GM21526 (cell line): Measurements from ENCODE around the gene AGMO.
"Not testable (repeated sequence)": the region's sequence is repeated elsewhere in the genome, so short reads cannot be mapped to it uniquely, and the experiment has no call there.

Source experiments
- ATAC-seq: cut with Tn5 transposase; IDR thresholded peaks from one replicate; pipeline ENCODE4 v1.9.1; 2021; ENCODE audit warnings: moderate library complexity; ENCODE audit not compliant: unreplicated experiment, low FRiP score

AGMO gene

DNA sequence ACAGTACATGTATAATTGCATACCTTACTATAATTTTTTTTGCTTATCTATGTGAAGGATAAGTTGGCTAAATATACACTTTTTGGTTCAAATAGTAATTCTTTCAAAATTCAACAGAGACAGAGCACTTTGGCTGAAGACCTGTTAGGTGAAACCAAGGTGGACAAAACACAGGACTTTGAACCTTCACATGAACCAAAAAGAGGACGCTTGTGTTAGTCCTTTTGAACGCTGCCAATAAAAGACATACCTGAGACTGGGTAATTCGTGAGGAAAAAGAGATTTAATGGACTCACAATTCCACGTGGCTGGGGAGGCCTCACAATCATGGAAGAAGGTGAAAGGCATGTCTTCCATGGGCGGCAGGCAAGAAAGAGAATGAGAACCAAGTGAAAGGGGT, 4.7 kb upstream of the AGMO start:
- no peak for ATAC-seq

DNA sequence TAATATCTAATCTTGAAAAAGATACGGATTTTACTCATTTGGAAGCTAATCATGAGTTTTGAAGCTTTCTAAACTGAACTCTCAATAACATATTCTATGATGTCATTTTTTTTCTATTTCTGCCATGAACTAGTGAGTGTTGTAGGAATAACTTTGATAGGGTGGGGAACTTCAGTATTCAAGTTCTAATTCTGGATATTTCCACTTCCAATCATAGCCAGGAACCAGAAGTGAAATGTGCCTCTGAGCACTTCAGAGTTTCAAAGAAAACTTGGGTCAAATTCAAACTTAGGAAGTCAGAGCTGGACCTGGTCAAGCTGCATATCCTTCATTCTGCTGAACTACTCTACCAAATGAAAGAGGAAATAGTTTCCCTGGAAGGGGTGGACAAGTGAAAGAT, 847 bp downstream of the AGMO start:
- ATAC-seq: no peak

GRCh38 chr7:15559416-15559928, 2.3 kb downstream of the AGMO start:
- no peak for ATAC-seq

- no peak for ATAC-seq
These were observed 3.1 kb downstream of the AGMO start for GRCh38 chr7:15558756-15559155.

- no peak for ATAC-seq
These were observed 4.1 kb downstream of the AGMO start for GRCh38 chr7:15557686-15558085.

GRCh38 chr7:15557186-15557585, 4.6 kb downstream of the AGMO start:
- ATAC-seq: no peak

DNA sequence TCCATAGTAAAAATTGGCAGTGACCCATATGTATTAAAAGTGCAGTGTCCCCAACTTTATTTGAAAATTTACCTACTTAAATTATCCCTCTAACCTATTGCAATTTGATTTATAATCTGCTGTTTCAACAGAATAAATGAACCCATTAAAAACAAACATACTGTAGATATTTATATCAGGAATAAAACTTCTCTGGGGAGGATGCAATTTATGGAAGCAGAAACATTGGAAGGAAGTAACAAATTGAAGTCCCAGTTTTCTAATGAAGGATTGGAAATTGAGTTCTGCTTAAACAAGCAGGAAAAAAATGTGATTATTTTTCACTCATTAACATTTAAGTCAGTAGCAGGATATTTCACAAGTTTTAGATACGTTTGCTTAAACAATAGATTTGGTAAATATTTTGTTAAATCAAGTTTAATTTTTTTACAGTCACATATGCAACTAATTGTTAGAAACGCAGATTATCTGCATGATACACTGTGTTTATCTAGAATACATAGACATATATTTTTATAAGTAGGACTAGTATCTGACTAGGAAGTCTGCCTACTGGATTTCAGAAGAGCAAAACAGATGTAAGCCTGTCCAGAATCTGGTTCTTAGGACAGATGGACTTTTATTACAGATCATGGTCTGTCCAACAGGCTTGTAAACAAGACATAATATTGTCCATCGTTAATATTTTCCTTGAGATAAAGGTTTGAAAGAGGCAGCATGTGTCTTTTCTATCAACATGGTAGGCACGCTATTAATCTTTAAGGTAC, 5.3 kb downstream of the AGMO start:
- ATAC-seq: no peak

DNA sequence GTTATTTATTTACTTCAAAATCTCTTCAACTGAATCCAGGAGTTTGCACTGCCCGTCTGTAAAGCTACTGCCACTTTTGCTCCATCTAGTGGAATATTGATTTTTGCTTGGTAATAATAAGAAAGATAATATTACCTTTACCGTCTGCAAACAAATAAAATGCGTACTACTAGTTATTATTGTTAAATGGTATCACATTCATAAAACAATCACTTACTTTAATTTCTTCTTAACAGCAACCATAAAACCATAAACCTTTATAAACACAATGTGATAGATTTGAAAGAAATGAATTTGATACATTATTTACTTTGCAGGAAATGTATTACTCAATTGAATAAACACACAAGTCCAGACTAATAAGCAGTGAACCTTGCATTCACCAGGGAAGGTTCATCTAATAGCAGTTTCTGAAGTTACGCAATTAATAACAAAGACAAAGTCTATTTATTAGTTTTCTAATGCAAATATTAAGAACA, 6.4 kb downstream of the AGMO start:
- ATAC-seq: no peak

DNA sequence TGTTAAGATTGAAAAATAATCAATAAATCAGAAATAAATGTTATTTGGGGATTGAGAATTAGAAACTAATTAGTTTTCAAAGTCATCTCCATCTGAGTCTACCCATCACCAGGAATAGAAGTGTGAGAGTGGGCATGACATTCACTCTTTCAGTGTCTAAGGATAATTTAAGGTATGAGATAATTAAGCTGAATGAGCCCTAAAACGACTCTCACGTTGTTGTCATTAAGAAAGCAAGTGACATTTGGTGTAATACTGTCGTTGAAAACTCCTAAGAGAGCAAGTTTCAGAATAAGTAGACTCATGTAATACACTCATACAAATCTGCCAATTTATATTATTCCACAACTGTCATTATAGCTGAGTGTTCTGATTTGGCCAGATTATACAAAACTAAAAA, 7.1 kb downstream of the AGMO start:
- no peak for ATAC-seq

DNA sequence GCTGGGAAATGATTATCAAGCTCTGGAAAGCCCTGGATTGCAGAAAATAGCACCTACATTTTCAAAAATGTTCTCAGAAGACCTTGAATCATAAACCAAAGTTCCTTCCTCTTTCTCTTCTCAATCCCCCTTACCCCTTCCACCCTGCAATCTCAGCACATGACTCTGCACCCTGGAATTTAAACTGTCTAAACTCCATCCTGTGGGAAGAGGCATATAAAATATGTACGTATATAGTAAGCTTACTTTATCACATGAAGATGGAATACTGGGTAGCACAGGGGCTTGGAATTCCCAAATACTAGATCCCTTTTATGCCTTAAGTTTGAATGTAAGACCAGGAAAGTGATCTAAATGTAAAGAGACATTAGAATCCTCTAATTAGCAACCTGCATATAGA, 7.7 kb downstream of the AGMO start:
- ATAC-seq: no peak

- not testable (repeated sequence) for ATAC-seq
These were observed 14.5 kb downstream of the AGMO start for GRCh38 chr7:15547320-15547719.

- ATAC-seq: no peak
These were observed 15.5 kb downstream of the AGMO start for GRCh38 chr7:15546272-15546792.

GRCh38 chr7:15544050-15544449, 17.8 kb downstream of the AGMO start:
- ATAC-seq: no peak

DNA sequence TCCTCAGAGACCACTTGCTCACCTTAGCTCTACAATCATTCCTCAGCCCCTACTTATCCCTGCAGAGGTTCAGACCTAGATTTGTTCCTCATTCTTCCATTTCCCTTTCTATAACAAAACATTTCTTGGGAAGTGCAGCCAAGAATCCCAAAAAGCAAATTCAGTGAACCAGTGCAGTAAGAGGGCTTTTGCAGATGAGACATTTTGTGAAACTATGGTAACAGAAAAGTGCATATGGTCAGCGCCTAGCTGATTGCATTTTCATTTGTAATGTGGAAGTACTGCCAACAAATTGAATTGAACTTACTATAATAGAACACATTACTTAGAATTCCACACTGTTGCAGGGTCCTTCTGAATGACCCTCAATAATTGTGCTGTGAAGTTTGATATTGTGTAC, 18.6 kb downstream of the AGMO start:
- no peak for ATAC-seq

GRCh38 chr7:15527648-15528047, 34.2 kb downstream of the AGMO start:
- ATAC-seq: no peak

DNA sequence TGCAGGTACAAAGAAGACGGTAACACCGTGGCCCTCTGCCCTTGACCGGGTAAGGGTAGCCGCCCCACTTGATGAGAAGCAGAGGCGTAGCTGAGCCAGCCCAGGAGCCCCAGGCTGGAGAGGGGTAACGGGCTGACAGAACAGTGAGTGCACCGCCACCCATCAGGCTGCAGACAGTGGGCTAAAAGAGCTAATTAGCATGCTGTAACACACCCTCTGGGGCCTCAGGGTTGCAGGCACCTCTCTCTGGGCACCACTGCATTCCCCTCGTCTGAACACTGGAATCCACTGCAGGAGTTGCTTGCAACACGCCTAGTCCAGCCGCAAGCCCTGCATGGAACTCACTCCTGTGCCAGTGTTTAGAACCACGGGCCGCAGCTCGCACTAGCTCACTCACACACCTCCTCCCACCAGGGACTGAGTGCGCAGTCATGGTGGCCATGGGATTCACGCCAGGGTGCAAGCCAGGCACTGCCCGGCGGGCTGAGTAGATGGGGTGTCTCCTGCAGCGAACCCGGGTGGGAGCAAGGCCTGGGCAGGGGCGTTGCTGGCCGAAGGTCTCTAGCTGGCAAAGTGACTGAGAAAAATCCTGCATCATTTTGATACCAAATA, 36.1 kb downstream of the AGMO start:
- no peak for ATAC-seq

GRCh38 chr7:15524077-15524476, 37.7 kb downstream of the AGMO start:
- ATAC-seq: no peak

DNA sequence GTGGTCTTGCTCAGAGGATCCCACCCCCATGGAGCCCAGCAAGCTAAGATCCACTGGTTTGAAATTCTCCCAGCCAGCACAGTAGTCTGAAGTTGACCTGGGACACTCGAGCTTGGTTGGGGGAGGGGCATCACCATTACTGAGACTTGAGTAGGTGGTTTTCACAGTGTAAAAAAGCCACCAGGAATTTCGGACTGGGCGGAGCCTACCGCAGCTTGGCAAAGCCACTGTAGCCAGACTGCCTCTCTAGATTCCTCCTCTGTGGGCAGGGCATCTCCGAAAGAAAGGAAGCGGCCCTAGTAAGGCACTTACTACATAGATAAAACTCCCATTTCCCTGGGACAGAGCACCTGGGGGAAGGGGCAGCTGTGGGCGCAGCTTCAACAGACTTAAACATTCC, 44.0 kb downstream of the AGMO start:
- ATAC-seq: not testable (repeated sequence)

GRCh38 chr7:15515252-15515651, 46.6 kb downstream of the AGMO start:
- ATAC-seq: no peak

DNA sequence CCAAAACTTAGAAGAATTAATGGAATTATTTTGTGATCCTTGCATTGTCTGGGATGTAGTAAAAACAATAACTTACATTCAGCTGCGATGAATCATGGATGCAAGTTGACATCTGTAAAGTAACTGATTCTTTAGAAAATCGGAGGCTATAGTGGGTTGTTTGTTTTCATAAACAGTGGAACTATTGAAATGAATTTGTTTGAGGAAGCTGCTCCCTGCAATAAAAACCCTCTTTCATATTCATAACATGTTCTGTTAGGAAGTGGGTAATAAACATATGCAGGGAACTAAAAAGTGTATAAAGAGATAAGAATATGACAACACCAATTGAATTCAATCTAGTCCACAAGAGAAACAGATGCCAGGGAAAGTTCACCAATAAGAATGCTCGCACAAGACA, 53.6 kb downstream of the AGMO start:
- ATAC-seq: no peak

GRCh38 chr7:15507708-15508107, 54.1 kb downstream of the AGMO start:
- no peak for ATAC-seq

- ATAC-seq: no peak
These were observed 54.6 kb downstream of the AGMO start for GRCh38 chr7:15507171-15507570.
